Measurements from ENCODE around the gene ZBED2. TPM values are rescaled to one million over a fixed set of nuclear protein-coding genes. Genes with fewer than 3 reads are reported as not detected.

Gene ZBED2
- polyA plus RNA-seq, 2 of the 4 experiments (the other 2 are of a cell fraction), result 0.48 to 1.9 TPM

DNA sequence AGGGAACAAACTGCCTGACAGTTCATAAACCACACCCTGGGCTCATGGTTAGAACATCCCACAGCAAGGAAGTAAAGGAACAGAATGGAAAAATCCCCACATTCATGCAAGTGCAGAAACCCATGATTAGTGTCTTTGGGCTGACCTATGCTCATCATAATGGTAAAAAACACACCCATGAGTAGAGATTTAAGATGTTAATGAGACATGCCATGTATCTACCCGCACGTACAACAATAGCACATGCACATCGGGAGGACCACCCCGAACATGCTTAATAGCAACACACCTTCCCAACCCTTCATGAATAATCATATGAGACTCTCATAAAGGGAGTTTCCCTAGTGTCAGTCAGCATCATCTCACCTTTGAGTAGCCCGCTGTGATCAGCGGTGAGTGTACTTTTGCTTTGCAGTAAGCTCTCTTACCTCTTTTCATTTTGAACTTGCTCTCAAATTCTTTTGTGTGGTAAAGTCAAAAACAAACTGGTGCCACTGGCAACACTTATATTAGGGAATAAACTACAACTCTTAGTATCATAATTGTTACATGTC lies 23.2 kb downstream of the ZBED2 start:
- ATAC-seq, result no peak

DNA sequence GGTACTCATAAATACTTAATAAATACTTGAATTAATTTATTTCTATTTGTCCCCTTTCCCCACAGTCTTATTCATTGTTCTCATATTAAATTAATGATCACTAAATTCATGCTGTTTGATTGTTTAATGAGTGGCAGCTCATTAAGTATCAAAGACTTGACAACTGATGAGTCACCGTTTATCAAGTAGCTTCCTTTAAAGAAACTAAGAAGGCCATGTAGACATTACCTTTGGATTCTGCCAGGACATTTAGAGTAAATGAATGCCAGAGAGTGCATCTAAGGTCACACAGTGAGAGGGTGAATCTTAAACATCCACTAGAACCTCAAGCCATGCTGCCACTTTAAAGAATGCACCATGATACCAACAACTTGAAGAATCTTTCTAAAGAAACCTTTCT lies 23.9 kb downstream of the ZBED2 start:
- POLR2A ChIA-PET, result no interaction called here
- no peak overlapping the region for H3K4me3 ChIP-seq
- WGBS (ENCODE audit: missing lambda C conversion rate), result 38% methylated on average over 1 of the region's 1 CpG
- DNase-seq (ENCODE audit: low read depth in 1 of 2, low spot score in 1 of 2) (no peak), ATAC-seq (no peak), FAIRE-seq (no peak)
- H3K4me2 ChIP-seq, result no peak overlapping the region
- no peaks in the 10 kb centered on the region for H3K9me3 ChIP-seq
- no peak for TF ChIP-seq RARB (CRISPR knock-in tag; IDR thresholded peaks at IDR 0.05)
- no peak for TF ChIP-seq FOSL2 (IDR thresholded peaks at IDR 0.05)
- TF ChIP-seq FOSL2 (CRISPR knock-in tag; IDR thresholded peaks at IDR 0.05), result peak; percentile 70
- CTCF ChIA-PET, result no interaction called here
- peaks cover 8% of the 10 kb centered on the region; the same call in 2 of the 3 replicates for H3K4me1 ChIP-seq
- H3K27ac ChIP-seq, result no peak overlapping the region

More for the DNA sequence above, 23.2 kb downstream of the ZBED2 start:
- H3K27ac ChIP-seq, result no peak overlapping the region
- ChIA-PET POLR2A (no interaction called here), CTCF (no interaction called here)
- H3K4me3 ChIP-seq, result no peak overlapping the region
- DNase-seq (ENCODE audit: low read depth in 1 of 2, low spot score in 1 of 2) (no peak), FAIRE-seq (no peak)
- no peak for TF ChIP-seq HOXA7 (CRISPR knock-in tag; IDR thresholded peaks at IDR 0.05)
- no peak for TF ChIP-seq NR3C1 (IDR thresholded peaks at IDR 0.05)
- no peak for TF ChIP-seq BHLHE40 (IDR thresholded peaks at IDR 0.05; ENCODE audit: low read depth, low read length)
- TF ChIP-seq EHF (CRISPR knock-in tag; IDR thresholded peaks at IDR 0.05), result no peak
- TF ChIP-seq, protein P1, sequence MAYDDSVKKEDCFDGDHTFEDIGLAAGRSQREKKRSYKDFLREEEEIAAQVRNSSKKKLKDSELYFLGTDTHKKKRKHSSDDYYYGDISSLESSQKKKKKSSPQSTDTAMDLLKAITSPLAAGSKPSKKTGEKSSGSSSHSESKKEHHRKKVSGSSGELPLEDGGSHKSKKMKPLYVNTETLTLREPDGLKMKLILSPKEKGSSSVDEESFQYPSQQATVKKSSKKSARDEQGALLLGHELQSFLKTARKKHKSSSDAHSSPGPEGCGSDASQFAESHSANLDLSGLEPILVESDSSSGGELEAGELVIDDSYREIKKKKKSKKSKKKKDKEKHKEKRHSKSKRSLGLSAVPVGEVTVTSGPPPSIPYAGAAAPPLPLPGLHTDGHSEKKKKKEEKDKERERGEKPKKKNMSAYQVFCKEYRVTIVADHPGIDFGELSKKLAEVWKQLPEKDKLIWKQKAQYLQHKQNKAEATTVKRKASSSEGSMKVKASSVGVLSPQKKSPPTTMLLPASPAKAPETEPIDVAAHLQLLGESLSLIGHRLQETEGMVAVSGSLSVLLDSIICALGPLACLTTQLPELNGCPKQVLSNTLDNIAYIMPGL (CRISPR knock-in tag; IDR thresholded peaks at IDR 0.05; ENCODE audit: borderline replicate concordance), result no peak
- WGBS (ENCODE audit: missing lambda C conversion rate), result 92% methylated on average over 6 of the region's 6 CpGs
- H3K9me3 ChIP-seq, result no peaks in the 10 kb centered on the region
- H3K4me2 ChIP-seq, result no peak overlapping the region
- peaks cover 8% of the 10 kb centered on the region; the same call in 2 of the 3 replicates for H3K4me1 ChIP-seq

DNA sequence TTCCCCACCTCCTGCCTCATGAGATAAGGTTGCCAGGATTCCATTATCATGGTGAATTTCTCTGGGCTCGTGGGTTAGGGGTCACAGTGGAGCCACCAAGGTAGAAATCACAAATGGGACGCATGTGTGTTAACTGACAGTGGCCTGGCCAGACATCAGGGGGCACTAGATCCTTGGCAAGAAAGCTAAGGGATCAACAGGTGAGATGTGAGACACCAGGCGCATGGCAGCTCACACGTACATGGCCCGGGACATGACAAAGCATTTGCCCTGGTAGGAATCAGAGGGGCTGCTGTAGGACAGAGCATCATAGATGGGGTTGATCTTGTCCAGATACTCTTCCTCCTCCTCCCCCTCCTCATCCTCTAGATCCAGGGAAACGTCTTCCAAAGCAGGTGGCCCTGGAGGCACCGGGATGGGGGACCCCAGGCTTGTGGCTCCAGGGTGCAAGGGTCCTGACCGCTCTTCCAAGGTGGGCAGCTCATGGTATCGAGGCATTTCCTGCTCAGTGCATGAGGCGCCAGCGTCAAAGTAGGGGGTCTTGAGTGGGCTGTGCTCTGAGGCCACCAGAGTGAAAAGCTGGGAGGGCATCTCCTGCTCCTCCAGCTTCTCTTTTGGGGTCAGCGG lies 24.6 kb downstream of the ZBED2 start:
- 86% methylated on average over 12 of the region's 12 CpGs for WGBS (ENCODE audit: missing lambda C conversion rate)
- ChIA-PET POLR2A (no interaction called here), CTCF (no interaction called here)
- Histone ChIP-seq H3K4me3 (no peak overlapping the region), H3K9me3 (no peaks in the 10 kb centered on the region), H3K4me2 (no peak overlapping the region), H3K27ac (no peak overlapping the region), H3K4me1 (peaks cover 8% of the 10 kb centered on the region; the same call in 2 of the 3 replicates)
- FAIRE-seq, result no peak
- no peak for TF ChIP-seq CHD2 (IDR thresholded peaks at IDR 0.05; ENCODE audit: low read length, partially characterized antibody)
- TF ChIP-seq, protein P2, sequence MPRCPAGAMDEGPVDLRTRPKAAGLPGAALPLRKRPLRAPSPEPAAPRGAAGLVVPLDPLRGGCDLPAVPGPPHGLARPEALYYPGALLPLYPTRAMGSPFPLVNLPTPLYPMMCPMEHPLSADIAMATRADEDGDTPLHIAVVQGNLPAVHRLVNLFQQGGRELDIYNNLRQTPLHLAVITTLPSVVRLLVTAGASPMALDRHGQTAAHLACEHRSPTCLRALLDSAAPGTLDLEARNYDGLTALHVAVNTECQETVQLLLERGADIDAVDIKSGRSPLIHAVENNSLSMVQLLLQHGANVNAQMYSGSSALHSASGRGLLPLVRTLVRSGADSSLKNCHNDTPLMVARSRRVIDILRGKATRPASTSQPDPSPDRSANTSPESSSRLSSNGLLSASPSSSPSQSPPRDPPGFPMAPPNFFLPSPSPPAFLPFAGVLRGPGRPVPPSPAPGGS (IDR thresholded peaks at IDR 0.05), result no peak
- TF ChIP-seq POLR2AphosphoS2 (conservative IDR thresholded peaks at IDR 0.05; ENCODE audit: low read length), result no peak
- TF ChIP-seq NPAS2 (CRISPR knock-in tag; IDR thresholded peaks at IDR 0.05; ENCODE audit: borderline replicate concordance), result no peak
- no peak for TF ChIP-seq HDAC2 (IDR thresholded peaks at IDR 0.05)
- TF ChIP-seq JUNB (IDR thresholded peaks at IDR 0.05), result no peak
- no peak for TF ChIP-seq ZSCAN20 (CRISPR knock-in tag; IDR thresholded peaks at IDR 0.05)
- ATAC-seq, result no peak
- no peak for DNase-seq (ENCODE audit: low read depth in 1 of 2, low spot score in 1 of 2)

DNA sequence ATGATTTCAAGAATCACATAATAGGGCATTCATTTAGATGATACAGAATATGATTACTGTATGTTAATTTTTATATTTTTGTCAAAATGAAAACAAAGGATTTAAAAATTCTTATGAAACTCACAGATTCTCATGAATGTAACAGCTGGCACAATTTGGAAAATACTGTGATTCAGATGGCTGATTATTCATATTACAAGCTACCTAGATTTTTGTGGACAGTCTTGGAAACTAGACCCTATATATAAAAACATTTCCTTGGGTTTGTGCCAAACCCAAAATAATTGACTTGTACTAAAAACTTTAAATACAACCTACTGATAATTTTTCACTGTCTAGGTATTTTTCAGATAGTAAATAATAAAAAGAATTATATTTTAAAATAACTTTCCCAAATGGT lies 26.2 kb downstream of the ZBED2 start:
- Histone ChIP-seq H3K4me2 (no peak overlapping the region), H3K4me1 (peaks cover 8% of the 10 kb centered on the region; the same call in 2 of the 3 replicates), H3K27ac (no peak overlapping the region), H3K4me3 (no peak overlapping the region), H3K9me3 (no peaks in the 10 kb centered on the region)
- ChIA-PET CTCF (interaction anchor here (0.6 to 1.4 kb wide), 2 partner anchors 9 to 291 kb away, joined by 3 to 6 read pairs; no protein-coding TSS in a partner anchor), POLR2A (no interaction called here)
- FAIRE-seq (peak; percentile 7), ATAC-seq (no peak), DNase-seq (ENCODE audit: low read depth in 1 of 2, low spot score in 1 of 2) (no peak)
- no peak for TF ChIP-seq KDM5A (IDR thresholded peaks at IDR 0.05)
- no peak for TF ChIP-seq RCOR1 (IDR thresholded peaks at IDR 0.05; ENCODE audit: low read depth, low read length)
- TF ChIP-seq CEBPB (IDR thresholded peaks at IDR 0.05), result no peak
- no peak for TF ChIP-seq FOXS1 (CRISPR knock-in tag; IDR thresholded peaks at IDR 0.05)
- TF ChIP-seq HOXB13 (CRISPR knock-in tag; IDR thresholded peaks at IDR 0.05; ENCODE audit: low read depth), result no peak
- TF ChIP-seq NFE2L2 (conservative IDR thresholded peaks at IDR 0.05; ENCODE audit: low read length), result no peak
- no peak for TF ChIP-seq JUNB (IDR thresholded peaks at IDR 0.05)
- no peak for TF ChIP-seq PHF8 (IDR thresholded peaks at IDR 0.05; ENCODE audit: borderline replicate concordance, low read depth)
- TF ChIP-seq, protein P2 (IDR thresholded peaks at IDR 0.05), result no peak
- TF ChIP-seq, protein P3, sequence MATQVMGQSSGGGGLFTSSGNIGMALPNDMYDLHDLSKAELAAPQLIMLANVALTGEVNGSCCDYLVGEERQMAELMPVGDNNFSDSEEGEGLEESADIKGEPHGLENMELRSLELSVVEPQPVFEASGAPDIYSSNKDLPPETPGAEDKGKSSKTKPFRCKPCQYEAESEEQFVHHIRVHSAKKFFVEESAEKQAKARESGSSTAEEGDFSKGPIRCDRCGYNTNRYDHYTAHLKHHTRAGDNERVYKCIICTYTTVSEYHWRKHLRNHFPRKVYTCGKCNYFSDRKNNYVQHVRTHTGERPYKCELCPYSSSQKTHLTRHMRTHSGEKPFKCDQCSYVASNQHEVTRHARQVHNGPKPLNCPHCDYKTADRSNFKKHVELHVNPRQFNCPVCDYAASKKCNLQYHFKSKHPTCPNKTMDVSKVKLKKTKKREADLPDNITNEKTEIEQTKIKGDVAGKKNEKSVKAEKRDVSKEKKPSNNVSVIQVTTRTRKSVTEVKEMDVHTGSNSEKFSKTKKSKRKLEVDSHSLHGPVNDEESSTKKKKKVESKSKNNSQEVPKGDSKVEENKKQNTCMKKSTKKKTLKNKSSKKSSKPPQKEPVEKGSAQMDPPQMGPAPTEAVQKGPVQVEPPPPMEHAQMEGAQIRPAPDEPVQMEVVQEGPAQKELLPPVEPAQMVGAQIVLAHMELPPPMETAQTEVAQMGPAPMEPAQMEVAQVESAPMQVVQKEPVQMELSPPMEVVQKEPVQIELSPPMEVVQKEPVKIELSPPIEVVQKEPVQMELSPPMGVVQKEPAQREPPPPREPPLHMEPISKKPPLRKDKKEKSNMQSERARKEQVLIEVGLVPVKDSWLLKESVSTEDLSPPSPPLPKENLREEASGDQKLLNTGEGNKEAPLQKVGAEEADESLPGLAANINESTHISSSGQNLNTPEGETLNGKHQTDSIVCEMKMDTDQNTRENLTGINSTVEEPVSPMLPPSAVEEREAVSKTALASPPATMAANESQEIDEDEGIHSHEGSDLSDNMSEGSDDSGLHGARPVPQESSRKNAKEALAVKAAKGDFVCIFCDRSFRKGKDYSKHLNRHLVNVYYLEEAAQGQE (IDR thresholded peaks at IDR 0.05), result no peak
- no peak for TF ChIP-seq RNF2 (IDR thresholded peaks at IDR 0.05; ENCODE audit: borderline replicate concordance, low read depth)
